ENCODE results near the gene TMEM115. TPM values are rescaled to one million over a fixed set of nuclear protein-coding genes. Genes with fewer than 3 reads are reported as not detected.
"Not testable (repeated sequence)": the region's sequence is repeated elsewhere in the genome, so short reads cannot be mapped to it uniquely, and the experiment has no call there.

Gene TMEM115
- total RNA-seq, 1 donor from 2014 or later: 18.4 TPM

DNA sequence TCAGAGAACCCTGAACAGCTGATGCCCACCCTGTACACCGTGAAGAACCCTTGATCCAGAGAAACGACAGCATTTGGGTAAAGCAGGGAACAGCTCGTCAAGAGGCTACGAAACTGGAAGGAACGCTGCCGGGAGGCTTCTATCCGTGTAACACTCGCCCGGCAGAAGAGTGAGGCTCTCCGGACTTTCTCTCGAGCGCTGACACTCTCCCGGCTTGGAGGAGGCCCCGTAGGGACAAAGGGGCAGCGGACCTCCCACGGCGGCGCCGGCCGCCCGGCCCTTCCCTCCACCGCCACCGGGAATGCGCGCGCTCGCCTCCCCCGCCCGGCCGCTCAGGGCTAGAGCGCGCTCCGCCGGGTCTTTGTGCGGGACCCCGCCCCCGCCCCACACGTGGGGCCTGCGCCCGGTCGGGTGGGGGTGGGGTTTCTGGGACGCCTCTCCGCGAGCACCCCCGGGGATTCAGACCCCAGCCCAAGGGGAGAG is 38.4 kb downstream of the TMEM115 start:
- intact Hi-C loops (cut with micrococcal nuclease): loop anchor here (1.0 to 2.0 kb wide), 3 partner anchors 16 to 29 kb away; partner anchors contain the start of genes HYAL3, IFRD2 and NAA80

DNA sequence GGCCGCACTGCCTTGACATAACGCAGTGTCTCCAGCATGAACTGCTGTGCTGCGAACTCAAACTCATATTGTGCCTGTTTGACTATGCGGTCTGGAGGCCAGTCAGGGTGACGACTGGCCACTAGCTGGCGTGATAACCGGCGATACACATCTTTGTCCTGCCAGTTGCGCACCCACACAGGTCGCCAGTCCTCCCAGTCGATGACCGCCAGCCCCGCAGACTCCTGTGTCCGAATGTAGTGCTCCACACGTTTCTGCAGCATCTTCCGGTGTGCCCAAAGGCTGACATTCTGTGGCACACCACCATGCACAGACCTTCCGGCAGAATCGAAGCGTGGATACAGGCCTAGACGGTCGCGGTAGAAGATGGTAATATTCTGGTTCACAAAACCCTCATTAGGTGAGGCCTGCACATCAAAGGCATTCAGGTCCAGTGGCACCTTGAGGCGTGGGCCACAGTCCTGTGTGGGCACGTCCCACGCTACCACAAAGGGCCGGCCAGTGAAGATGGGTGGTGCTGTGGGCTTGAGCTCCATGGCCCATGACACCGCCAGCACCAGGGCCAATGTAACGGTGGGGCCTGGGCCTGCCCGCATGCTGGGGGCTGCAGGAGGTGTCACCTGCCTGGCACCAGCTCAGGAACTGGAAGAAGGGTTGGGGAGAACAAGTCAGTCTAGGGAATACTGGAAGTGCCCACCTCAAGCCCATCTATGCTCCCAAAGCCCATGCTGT is 39.3 kb downstream of the TMEM115 start:
- intact Hi-C loops (cut with micrococcal nuclease): loop anchor here (2.0 kb wide), 1 partner anchor 17 kb away; no protein-coding TSS in a partner anchor

DNA sequence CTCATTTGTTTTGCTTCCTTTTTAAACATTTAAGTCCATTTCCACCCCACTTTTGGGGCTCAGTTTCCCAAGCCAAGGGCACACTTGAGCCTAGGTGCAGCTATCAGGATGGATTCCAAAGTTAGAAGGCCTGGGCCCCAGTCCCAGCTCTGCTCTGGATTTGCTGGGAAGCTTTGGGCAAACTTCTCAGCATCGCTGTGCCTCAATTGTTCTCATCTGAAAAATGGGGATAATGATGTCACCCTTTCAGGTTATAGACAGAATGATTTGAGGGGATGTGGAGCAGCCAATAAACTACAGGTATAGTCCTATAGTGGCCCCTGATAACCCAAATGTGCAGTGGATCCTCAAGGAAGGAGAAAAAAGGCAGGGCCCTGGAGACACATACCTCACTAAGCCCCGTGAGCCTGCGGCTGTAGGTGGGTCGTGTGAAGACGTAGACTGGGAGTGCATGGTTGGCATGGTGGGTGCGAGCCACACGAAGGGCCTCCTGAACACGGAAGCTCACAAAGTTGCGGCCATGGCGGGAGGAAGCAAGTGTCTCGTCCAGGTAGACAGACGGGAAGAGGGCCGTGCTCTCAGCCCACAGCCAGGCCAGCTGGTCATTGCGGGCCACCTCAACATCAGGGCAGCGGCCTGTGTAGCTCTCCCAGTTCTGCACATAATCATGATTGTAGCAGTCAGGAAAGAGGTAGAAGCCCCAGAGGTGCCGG is 40.0 kb downstream of the TMEM115 start:
- intact Hi-C loops (cut with micrococcal nuclease): no loop called here

DNA sequence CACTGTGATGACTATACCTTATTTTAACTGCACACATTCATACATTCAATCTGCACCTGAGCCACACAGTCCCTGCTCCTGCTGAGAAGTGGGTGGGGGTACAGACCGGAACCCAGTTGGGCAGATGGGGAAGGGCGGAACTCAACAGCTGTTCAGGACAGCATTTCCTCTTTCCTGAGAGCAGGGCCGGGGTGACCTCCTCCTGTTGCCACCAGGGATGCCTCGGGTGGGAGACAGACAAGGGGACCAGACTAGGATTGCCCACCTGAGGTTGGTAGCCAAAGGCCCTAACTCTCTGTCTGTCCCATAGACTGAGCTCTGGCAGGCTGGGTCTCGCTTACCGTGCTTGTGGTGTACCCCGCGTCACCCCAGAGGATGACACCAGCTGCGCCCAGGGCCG is 40.7 kb downstream of the TMEM115 start:
- intact Hi-C loops (cut with micrococcal nuclease): no loop called here

DNA sequence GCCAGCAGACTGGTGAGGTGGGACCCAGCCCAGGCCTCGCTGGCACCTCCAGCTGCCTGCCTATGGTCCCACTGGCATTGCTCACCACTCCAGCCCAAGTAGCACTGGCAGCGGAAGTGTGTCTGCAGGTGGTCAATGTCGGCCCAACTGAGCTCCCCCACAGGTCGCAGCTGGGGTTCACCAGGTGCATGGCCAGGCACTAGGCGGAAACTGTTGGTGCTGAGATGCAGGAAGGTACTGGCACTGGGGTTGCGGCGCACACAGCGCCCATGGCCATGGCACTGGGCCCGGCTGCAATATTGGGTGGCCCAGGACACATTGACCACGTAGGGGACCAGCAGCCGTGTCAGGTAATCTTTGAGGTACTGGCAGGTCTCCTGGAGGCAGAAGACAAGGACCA is 41.2 kb downstream of the TMEM115 start:
- intact Hi-C loops (cut with micrococcal nuclease): no loop called here

DNA sequence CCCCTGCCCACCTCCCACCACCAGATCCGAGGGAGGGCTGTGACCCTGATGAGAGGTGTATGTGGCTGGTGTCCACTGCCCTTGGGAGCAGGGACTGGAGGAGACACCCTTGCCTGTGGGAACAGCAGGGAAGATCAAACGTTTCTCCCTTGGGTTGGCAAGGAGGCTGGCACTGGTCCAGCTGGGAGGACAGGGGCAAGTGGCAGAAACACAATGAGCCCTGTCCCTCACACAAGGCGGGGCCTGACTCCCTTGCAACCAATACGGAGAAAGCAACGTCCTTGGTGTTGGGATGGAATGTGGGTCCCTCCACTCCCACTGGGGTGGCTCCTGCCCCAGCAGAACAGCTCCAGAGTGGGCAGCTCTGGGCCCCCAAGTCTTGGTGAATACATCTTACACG is 42.0 kb downstream of the TMEM115 start:
- intact Hi-C loops (cut with micrococcal nuclease): no loop called here

DNA sequence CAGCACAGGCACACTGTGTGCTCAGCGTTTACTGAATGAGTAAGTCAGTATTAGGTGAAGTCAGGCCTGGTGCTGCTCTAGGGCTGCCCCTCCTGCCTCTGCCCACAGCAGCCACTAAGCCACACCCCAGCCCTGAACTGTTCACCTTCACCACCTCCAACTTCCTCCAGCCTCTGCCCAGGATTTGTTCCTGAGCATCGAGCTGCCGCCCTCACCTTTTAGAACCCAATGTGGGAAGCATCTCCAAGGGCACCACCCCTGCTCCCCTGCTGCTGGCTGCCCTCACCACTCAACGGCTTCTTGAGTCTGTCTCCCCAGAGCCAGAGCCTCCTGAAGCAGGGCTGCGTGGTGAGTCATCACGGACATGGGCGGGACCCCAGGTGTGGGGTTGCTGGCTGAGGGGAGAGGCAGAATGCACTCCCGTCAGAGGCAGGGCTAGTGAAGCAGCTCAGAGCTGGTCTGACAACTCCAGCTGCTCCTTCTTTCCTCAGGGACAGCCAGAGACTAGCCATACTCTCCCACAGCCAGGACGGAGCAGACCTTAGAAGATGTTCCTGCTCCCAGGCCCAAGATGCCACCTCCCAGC is 42.6 kb downstream of the TMEM115 start:
- intact Hi-C loops (cut with micrococcal nuclease): no loop called here

DNA sequence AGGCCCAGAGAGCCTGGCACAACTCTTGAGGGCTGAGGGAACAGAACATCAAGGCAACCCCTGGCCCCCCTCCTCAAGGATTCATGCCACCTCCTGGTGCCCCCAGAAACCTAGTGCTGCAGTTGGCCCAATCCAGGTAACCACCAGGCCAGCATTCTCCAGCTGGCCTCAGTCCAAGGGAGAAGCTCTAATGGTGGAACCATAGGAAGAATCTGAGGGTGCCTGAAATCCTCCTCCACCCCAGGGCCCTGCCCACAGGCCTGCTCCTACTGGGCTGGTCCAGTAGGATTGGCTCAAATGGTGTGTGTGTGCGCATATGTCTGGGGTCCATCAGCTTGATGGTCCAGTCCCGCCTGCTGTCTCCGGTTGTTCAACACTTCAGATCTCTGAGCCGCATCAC is 44.5 kb downstream of the TMEM115 start:
- intact Hi-C loops (cut with micrococcal nuclease): no loop called here

DNA sequence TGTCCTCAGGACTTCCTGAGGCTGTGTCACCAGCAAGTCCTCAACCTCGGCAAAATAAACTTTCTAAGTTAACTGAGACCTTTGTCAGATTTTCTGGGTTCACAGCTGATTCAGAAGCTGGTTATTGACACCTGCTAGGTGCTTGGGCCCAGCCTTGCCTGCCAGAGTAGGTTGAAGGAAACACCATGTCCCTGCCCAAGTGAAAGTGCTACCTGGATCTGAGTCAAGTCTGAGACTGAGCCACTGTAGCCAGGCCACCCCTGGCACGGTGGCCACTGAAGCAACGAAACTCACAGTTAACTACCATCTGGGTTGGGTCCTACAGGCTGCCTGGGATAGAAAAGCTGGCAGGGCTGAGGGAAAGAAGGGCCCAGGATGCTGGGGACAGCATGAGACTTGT is 45.0 kb downstream of the TMEM115 start:
- intact Hi-C loops (cut with micrococcal nuclease): no loop called here

DNA sequence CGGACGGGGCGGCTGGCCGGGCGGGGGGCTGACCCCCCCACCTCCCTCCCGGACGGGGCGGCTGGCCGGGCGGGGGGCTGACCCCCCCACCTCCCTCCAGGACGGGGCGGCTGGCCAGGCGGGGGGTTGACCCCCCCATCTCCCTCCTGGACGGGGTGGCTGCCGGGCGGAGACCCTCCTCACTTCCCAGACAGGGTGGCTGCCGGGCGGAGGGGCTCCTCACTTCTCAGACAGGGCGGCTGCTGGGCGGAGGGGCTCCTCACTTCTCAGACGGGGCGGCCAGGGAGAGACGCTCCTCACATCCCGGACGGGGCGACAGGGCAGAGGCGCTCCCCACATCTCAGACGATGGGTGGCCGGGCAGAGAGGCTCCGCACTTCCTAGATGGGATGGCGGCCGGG is 47.3 kb downstream of the TMEM115 start:
- intact Hi-C loops (cut with micrococcal nuclease): not testable (repeated sequence)

Other genes starting within 250 kb of the TMEM115 start
- gene SEMA3F, start 204.2 kb downstream of the TMEM115 start, total RNA-seq: 0.05 and 0.11 TPM in 2 replicates
- gene GNAT1, start 167.9 kb downstream of the TMEM115 start, total RNA-seq: not detected in 2 replicates
- not detected in 2 replicates for gene SLC38A3, start 154.2 kb downstream of the TMEM115 start, total RNA-seq
- 420 and 429 TPM in 2 replicates for gene GNAI2, start 123.3 kb downstream of the TMEM115 start, total RNA-seq
- gene SEMA3B, start 90.4 kb downstream of the TMEM115 start, total RNA-seq: 0.30 and 0.57 TPM in 2 replicates
- not detected in 2 replicates for gene LSMEM2, start 80.4 kb downstream of the TMEM115 start, total RNA-seq
- gene IFRD2, start 67.1 kb downstream of the TMEM115 start, total RNA-seq: 99.8 and 103 TPM in 2 replicates
- 13.6 and 15.2 TPM in 2 replicates for gene HYAL3, start 60.1 kb downstream of the TMEM115 start, total RNA-seq
- gene NAA80, start 60.1 kb downstream of the TMEM115 start, total RNA-seq: 27.4 and 29.0 TPM in 2 replicates
- 0.07 TPM in 1 of 2 replicates, not detected in the other for gene HYAL1, start 55.9 kb downstream of the TMEM115 start, total RNA-seq
- 9.0 and 9.1 TPM in 2 replicates for gene HYAL2, start 36.8 kb downstream of the TMEM115 start, total RNA-seq
- gene TUSC2, start 31.3 kb downstream of the TMEM115 start, total RNA-seq: 21.0 and 22.1 TPM in 2 replicates
- gene RASSF1, start 18.7 kb downstream of the TMEM115 start, total RNA-seq: 125 and 127 TPM in 2 replicates
- gene ZMYND10, start 13.8 kb downstream of the TMEM115 start, total RNA-seq: 3.6 and 4.6 TPM in 2 replicates
- 44.4 and 49.6 TPM in 2 replicates for gene NPRL2, start 8.7 kb downstream of the TMEM115 start, total RNA-seq
- gene CYB561D2, start 8.7 kb downstream of the TMEM115 start, total RNA-seq: 42.7 and 46.3 TPM in 2 replicates
- 0.41 and 0.68 TPM in 2 replicates for gene CACNA2D2, start 144.1 kb upstream of the TMEM115 start, total RNA-seq
- 44.3 and 45.1 TPM in 2 replicates for gene C3orf18, start 208.2 kb upstream of the TMEM115 start, total RNA-seq
- 58.1 and 63.0 TPM in 2 replicates for gene HEMK1, start 210.0 kb upstream of the TMEM115 start, total RNA-seq